HepG2 (cell line): Measurements from ENCODE around the gene REPIN1. TPM values are rescaled to one million over a fixed set of nuclear protein-coding genes. Genes with fewer than 3 reads are reported as not detected.

Experiments used
- CREB3 ChIP-seq: sonication (generic); formaldehyde crosslinking; IDR thresholded peaks from 2 replicates; pipeline ENCODE4 v1.5.0; 2020; ENCODE audit warnings: missing genetic modification reagents
- CSRNP1 ChIP-seq: sonication (generic); formaldehyde crosslinking; IDR thresholded peaks from 2 replicates; pipeline ENCODE4 v1.8.1; 2023; ENCODE audit warnings: mild to moderate bottlenecking, missing genetic modification reagents
- GMEB2 ChIP-seq: IDR thresholded peaks from 2 replicates; pipeline ENCODE4 v1.6.1; 2016; ENCODE audit warnings: missing biosample characterization, missing genetic modification reagents, low read depth
- HOXA9 ChIP-seq: sonication (generic); formaldehyde crosslinking; IDR thresholded peaks from 2 replicates; pipeline ENCODE4 v1.8.1; 2022; ENCODE audit warnings: missing genetic modification reagents, mild to moderate bottlenecking, moderate library complexity, borderline replicate concordance
- MTF1 ChIP-seq: sonication (generic); formaldehyde crosslinking; IDR thresholded peaks from 2 replicates; pipeline ENCODE4 v1.5.0; 2020; ENCODE audit warnings: missing genetic modification reagents
- MZF1 ChIP-seq: sonication (generic); formaldehyde crosslinking; IDR thresholded peaks from 2 replicates; pipeline ENCODE4 v1.8.1; 2023; ENCODE audit warnings: mild to moderate bottlenecking, missing genetic modification reagents, borderline replicate concordance
- NCOA1 ChIP-seq: sonication (generic); formaldehyde crosslinking; IDR thresholded peaks from 2 replicates; pipeline ENCODE4 v1.9.0; 2021; ENCODE audit warnings: missing genetic modification reagents
- NR2C2 ChIP-seq: sonication (generic); formaldehyde crosslinking; IDR thresholded peaks from 2 replicates; pipeline ENCODE4 v1.4.0; 2020; ENCODE audit warnings: missing genetic modification reagents, mild to moderate bottlenecking, moderate library complexity, borderline replicate concordance
- PRDM15 ChIP-seq: sonication (generic); formaldehyde crosslinking; IDR thresholded peaks from 2 replicates; pipeline ENCODE4 v1.4.0; 2020; ENCODE audit warnings: missing genetic modification reagents
- RFX3 ChIP-seq: IDR thresholded peaks from 2 replicates; pipeline ENCODE4 v1.6.1; 2016; ENCODE audit warnings: missing biosample characterization, missing genetic modification reagents
- SCMH1 ChIP-seq: sonication (generic); formaldehyde crosslinking; IDR thresholded peaks from 2 replicates; pipeline ENCODE4 v1.9.0; 2021; ENCODE audit warnings: missing genetic modification reagents, mild to moderate bottlenecking, borderline replicate concordance
- THRA ChIP-seq: sonication (generic); formaldehyde crosslinking; IDR thresholded peaks from 2 replicates; pipeline ENCODE4 v1.4.0; 2020; ENCODE audit warnings: missing genetic modification reagents, borderline replicate concordance
- ZBTB38 ChIP-seq: sonication (generic); formaldehyde crosslinking; IDR thresholded peaks from 2 replicates; pipeline ENCODE4 v1.5.1; 2020; ENCODE audit warnings: mild to moderate bottlenecking, missing genetic modification reagents
- ZC3H13 ChIP-seq: sonication (generic); formaldehyde crosslinking; IDR thresholded peaks from 2 replicates; pipeline ENCODE4 v1.8.1; 2023; ENCODE audit warnings: mild to moderate bottlenecking, missing genetic modification reagents, moderate library complexity
- ZFP36L1 ChIP-seq: sonication (generic); formaldehyde crosslinking; IDR thresholded peaks from 2 replicates; pipeline ENCODE4 v1.8.0; 2022; ENCODE audit warnings: mild to moderate bottlenecking, missing genetic modification reagents, moderate library complexity
- ZNF205 ChIP-seq: IDR thresholded peaks from 2 replicates; pipeline ENCODE4 v1.6.1; 2018; ENCODE audit warnings: missing biosample characterization, missing genetic modification reagents
- ZNF557 ChIP-seq: sonication (generic); formaldehyde crosslinking; IDR thresholded peaks from 2 replicates; pipeline ENCODE4 v1.4.0; 2020; ENCODE audit warnings: missing genetic modification reagents
- ZNF589 ChIP-seq: sonication (generic); formaldehyde crosslinking; conservative IDR thresholded peaks from 2 replicates; pipeline ENCODE4 v1.8.0; 2022; ENCODE audit warnings: mild to moderate bottlenecking, moderate library complexity, missing genetic modification reagents
- ZNF670 ChIP-seq: sonication (generic); formaldehyde crosslinking; IDR thresholded peaks from 2 replicates; pipeline ENCODE4 v1.8.0; 2022; ENCODE audit warnings: mild to moderate bottlenecking, missing genetic modification reagents, borderline replicate concordance
- polyA plus RNA-seq, 8 experiments: library from polyadenylated mRNA; depleted of rRNA in 3 of 8; stranded (reverse) in 7 of 8; unstranded in 1 of 8; fragments of >200 nt; fragmentation: Illumina TruSeq in 4 of 8; extraction: Trizol in 4 of 8; gene quantifications; 2 replicates each; pipeline versions ENCODE4 v1.2.1 to v1.2.3, GENCODE V29; 2011 to 2016; ENCODE audit warnings: low read depth in 4 of 8, missing spikeins in 1 of 8, mixed read lengths in 1 of 8; ENCODE audit not compliant: insufficient read depth in 1 of 8
- total RNA-seq, 5 experiments: library from RNA; depleted of rRNA; stranded (reverse); fragments of >200 nt; fragmentation: Illumina TruSeq; extraction: Trizol; gene quantifications; 2 replicates each; pipeline ENCODE4 v1.2.3, GENCODE V29; 2016; ENCODE audit warnings: low read depth in 1 of 5

Gene REPIN1
- total and polyA plus RNA-seq, 2 of the 13 experiments (the other 11 are each of a cell fraction or from before 2014, with no cell fraction given) = 69.9 to 108 TPM

- TF ChIP-seq SCMH1 (CRISPR knock-in tag) = no peak
- TF ChIP-seq ZNF589 = peak; percentile 45; the same call in 1 of the 2 replicates
- peak; percentile 81 for TF ChIP-seq RFX3 (CRISPR knock-in tag)
- TF ChIP-seq CSRNP1 (CRISPR knock-in tag) = peak; percentile 86; the same call in 1 of the 2 replicates
- TF ChIP-seq MZF1 (CRISPR knock-in tag) = no peak
- TF ChIP-seq ZBTB38 (CRISPR knock-in tag) = 0 out of 2 replicates have a peak, but pooled peaks have one; percentile 11
- peak; percentile 79 for TF ChIP-seq ZNF205
- TF ChIP-seq GMEB2 = no peak
- peak; percentile 92 for TF ChIP-seq ZC3H13 (CRISPR knock-in tag)
- TF ChIP-seq PRDM15 (CRISPR knock-in tag) = peak; percentile 39; the same call in 1 of the 2 replicates
- TF ChIP-seq THRA (CRISPR knock-in tag) = peak; percentile 58
- peak; percentile 76; the same call in 1 of the 2 replicates for TF ChIP-seq NR2C2 (CRISPR knock-in tag)
- TF ChIP-seq HOXA9 (CRISPR knock-in tag) = peak; percentile 68; the same call in 1 of the 2 replicates
- peak; percentile 70; the same call in 1 of the 2 replicates for TF ChIP-seq CREB3 (CRISPR knock-in tag)
- peak; percentile 69; the same call in 1 of the 2 replicates for TF ChIP-seq NCOA1 (CRISPR knock-in tag)
- TF ChIP-seq ZNF670 (CRISPR knock-in tag) = 0 out of 2 replicates have a peak, but pooled peaks have one; percentile 40
- peak; percentile 82 for TF ChIP-seq ZFP36L1
- TF ChIP-seq ZNF557 (CRISPR knock-in tag) = 0 out of 2 replicates have a peak, but pooled peaks have one; percentile 34
- peak; percentile 79 for TF ChIP-seq MTF1
Measured at GRCh38 chr7:150368096-150368883, at the start of gene REPIN1 (continued).
